ENCODE data around the gene RSRC1. TPM values are rescaled to one million over a fixed set of nuclear protein-coding genes. Genes with fewer than 3 reads are reported as not detected.

RSRC1 gene
- total and polyA plus RNA-seq, 2 of the 8 experiments (the other 6 are each of a cell fraction or from before 2014, with no cell fraction given), result 2.0 to 27.9 TPM

GRCh38 chr3:158074591-158074990 is 35.3 kb upstream of the RSRC1 start:
- Histone ChIP-seq H3K4ac (replicated peaks; ENCODE audit: insufficient read length, low read depth, low read length) (no peak overlapping the region), H2BK120ac (replicated peaks; ENCODE audit: low read depth, low read length) (no peak overlapping the region), H3K79me2 (ENCODE audit: control insufficient read depth in 1 of 2, insufficient read depth in 2 of 2, low read length in 2 of 2) (no peaks in the 10 kb centered on the region), H3K4me2 (ENCODE audit: insufficient read depth in 1 of 2, low read depth in 2 of 2, low read length in 2 of 2) (no peak overlapping the region), H2AFZ (ENCODE audit: low read length) (no peak overlapping the region), H2BK15ac (ENCODE audit: low read length) (no peak overlapping the region), H3K23me2 (ENCODE audit: low read depth, low read length) (no peaks in the 10 kb centered on the region), H4K5ac (ENCODE audit: insufficient read length, low read depth, low read length) (no peak overlapping the region), H3K9ac (replicated peaks in 1 of 4; ENCODE audit: extremely low read depth in 1 of 4, low read depth in 3 of 4, low read length in 3 of 4) (no peak overlapping the region), H2BK12ac (ENCODE audit: low read depth, low read length) (no peak overlapping the region), H4K8ac (ENCODE audit: extremely low read depth, insufficient read depth, low read length) (no peak overlapping the region), H3K27ac (ENCODE audit: low read depth, low read length) (no peak overlapping the region), H3K4me1 (replicated peaks in 1 of 4; ENCODE audit: control insufficient read depth in 3 of 4, insufficient read depth in 4 of 4, low read length in 3 of 4) (no peaks in the 10 kb centered on the region), H3K27me3 (replicated peaks in 1 of 4; ENCODE audit: control insufficient read depth in 3 of 4, extremely low read depth in 1 of 4, insufficient read depth in 3 of 4, low read length in 3 of 4) (no peaks in the 10 kb centered on the region), H4K20me1 (replicated peaks in 1 of 2; ENCODE audit: control insufficient read depth in 1 of 2, insufficient read depth in 2 of 2, low read length in 2 of 2) (no peaks in the 10 kb centered on the region), H3K36me3 (ENCODE audit: control insufficient read depth in 2 of 4, insufficient read depth in 4 of 4, low read length in 3 of 4) (no peaks in the 10 kb centered on the region), H3K56ac (replicated peaks; ENCODE audit: insufficient read length, low read depth, low read length) (no peak overlapping the region), H3K18ac (ENCODE audit: extremely low read depth, low read length) (no peak overlapping the region), H4K91ac (replicated peaks; ENCODE audit: insufficient read length, low read length) (no peak overlapping the region), H2BK5ac (ENCODE audit: low read depth, low read length) (no peak overlapping the region), H3K4me3 (ENCODE audit: extremely low read depth in 1 of 4, insufficient read depth in 2 of 4, low read depth in 3 of 4, low read length in 4 of 4) (no peak overlapping the region), H3K79me1 (ENCODE audit: low read depth, low read length) (no peaks in the 10 kb centered on the region), H3K14ac (ENCODE audit: insufficient read length) (no peak overlapping the region), H3K9me3 (ENCODE audit: insufficient read depth in 2 of 2, low read depth in 1 of 2, low read length in 1 of 2) (no peaks in the 10 kb centered on the region), H3K23ac (ENCODE audit: insufficient read length) (no peak overlapping the region), H2BK20ac (ENCODE audit: low read length) (no peak overlapping the region), H2AK5ac (ENCODE audit: low read depth, low read length) (no peak overlapping the region)
- ChIA-PET CTCF (ENCODE audit: partially characterized antibody) (interaction anchor here (1.1 kb wide), 1 partner anchor 17 kb away, joined by 3 read pairs; no protein-coding TSS in a partner anchor), POLR2A (ENCODE audit: partially characterized antibody) (no interaction called here)
- DNase-seq (ENCODE audit: low read depth in 1 of 2, low spot score in 2 of 2) (no peak), FAIRE-seq (no peak)
- 81% methylated on average over 1 of the region's 1 CpG; no CpG with 5 or more reads in 1 of the 2 experiments for WGBS, 2 experiments (ENCODE audit: extremely low coverage in 1 of 2, insufficient coverage in 1 of 2, insufficient read length in 1 of 2, insufficient replicate concordance in 2 of 2, low coverage in 1 of 2, low lambda C conversion rate in 2 of 2, missing lambda C conversion rate in 1 of 2)
- TF ChIP-seq POLR2A (IDR thresholded peaks at IDR 0.05; ENCODE audit: control extremely low read depth in 1 of 2, low read depth in 2 of 2, low read length in 2 of 2) (no peak), KDM1A (IDR thresholded peaks at IDR 0.05; ENCODE audit: borderline replicate concordance, low read length) (no peak), BACH1 (IDR thresholded peaks at IDR 0.05; ENCODE audit: low read length) (no peak), SP1 (IDR thresholded peaks at IDR 0.05; ENCODE audit: low read depth, low read length) (no peak), ATF3 (IDR thresholded peaks at IDR 0.05; ENCODE audit: insufficient read depth, low read depth, low read length) (no peak), CTBP2 (IDR thresholded peaks at IDR 0.05; ENCODE audit: borderline replicate concordance, insufficient read depth, insufficient read length, low read length) (no peak), CEBPB (IDR thresholded peaks at IDR 0.05; ENCODE audit: low read depth, low read length) (no peak), TAF1 (IDR thresholded peaks at IDR 0.05; ENCODE audit: low read depth, low read length) (no peak), BCL11A (IDR thresholded peaks at IDR 0.05; ENCODE audit: low read depth in 2 of 2, low read length in 2 of 2) (no peak), PHF8 (conservative IDR thresholded peaks at IDR 0.05; ENCODE audit: low read depth, low read length) (no peak), ATF2 (IDR thresholded peaks at IDR 0.05; ENCODE audit: low read length) (no peak), TEAD4 (IDR thresholded peaks at IDR 0.05; ENCODE audit: low read depth, low read length) (no peak)

All from H1 (cell line).